Iris pigment epithelial cell (primary cell): ENCODE measurements around the gene VPS13C.

Experiments used
- DNase-seq: peaks from one replicate; pipeline ENCODE4 v3.0.0-alpha.2; 2011; ENCODE audit warnings: low read depth

The VPS13C gene

DNA sequence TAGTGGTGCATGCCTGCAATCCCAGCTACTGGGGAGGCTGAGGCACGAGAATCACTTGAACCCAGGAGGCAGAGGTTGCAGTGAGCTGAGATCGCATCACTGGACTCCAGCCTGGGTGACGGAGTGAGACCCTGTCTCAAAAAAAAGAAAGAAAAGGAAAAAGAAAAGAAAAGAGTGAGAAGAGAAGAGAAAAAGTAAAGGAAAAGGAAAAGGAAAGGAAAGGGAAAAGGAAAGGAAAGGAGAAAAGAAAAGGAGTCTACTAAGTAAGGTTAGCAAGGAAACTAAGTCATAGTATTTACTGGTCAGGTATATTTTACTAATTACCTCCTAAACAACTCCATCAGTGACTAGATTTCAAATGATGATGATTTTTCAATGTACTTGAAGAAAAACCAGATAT lies 198.3 kb downstream of the VPS13C start:
- no peak for DNase-seq

GRCh38 chr15:61857169-61857829 lies 202.9 kb downstream of the VPS13C start:
- DNase-seq = no peak

DNA sequence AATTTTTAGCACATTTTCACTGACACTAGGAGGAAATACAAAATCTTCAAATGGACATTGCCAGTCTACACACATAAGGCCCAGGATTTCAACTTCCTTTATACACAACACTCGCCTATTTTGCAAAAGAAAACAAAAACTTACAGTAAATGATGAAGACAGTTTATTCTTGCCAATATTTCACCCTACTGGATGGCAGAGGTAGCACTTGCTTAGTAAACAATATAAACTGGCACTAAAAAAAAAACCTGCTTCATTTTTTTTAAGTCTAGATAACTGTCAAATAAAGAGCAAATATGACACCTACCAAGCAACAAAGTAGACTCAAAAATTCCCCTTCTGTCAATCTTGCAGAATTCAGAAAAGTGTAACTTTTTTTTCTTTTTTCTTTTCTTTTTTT lies 204.0 kb downstream of the VPS13C start:
- DNase-seq = no peak

DNA sequence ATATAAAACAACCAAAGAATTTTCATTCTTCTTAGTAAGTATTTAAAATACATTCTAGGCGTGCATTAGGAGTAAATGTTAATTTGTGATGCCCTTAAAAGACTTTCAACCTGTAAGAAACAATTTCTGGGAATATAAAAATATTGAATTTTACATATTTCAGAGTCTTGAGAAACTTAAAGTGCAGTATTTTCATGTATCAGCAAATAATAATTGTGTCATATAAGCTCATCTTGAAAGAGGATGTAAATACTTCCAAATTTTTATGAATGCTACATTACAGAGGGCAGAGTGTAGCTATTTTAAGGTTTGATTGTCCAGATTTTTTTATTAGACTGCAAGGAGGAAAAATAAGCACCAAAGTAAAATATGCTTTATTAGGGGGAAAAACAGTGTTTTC lies 207.1 kb downstream of the VPS13C start:
- no peak for DNase-seq

GRCh38 chr15:61851955-61852354 lies 208.3 kb downstream of the VPS13C start:
- no peak for DNase-seq

DNA sequence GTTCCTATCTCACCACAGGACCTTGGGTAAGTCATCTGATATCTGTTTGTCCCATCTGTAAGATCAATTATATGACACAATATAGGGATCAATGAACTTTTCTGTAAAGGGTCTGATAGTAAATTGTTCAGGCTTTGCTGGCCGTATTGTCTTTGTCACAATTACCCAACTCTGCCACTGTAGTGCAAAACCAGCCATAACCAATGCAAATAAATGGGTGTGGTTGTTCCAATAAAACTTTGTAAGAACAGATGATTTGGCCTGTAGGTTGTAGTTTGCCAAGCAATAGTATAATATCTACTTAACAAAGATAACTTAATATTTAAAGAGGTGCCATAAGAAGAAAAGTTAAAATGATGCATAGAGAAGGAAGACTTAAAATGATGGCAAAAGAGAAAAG lies 210.8 kb downstream of the VPS13C start:
- no peak for DNase-seq

DNA sequence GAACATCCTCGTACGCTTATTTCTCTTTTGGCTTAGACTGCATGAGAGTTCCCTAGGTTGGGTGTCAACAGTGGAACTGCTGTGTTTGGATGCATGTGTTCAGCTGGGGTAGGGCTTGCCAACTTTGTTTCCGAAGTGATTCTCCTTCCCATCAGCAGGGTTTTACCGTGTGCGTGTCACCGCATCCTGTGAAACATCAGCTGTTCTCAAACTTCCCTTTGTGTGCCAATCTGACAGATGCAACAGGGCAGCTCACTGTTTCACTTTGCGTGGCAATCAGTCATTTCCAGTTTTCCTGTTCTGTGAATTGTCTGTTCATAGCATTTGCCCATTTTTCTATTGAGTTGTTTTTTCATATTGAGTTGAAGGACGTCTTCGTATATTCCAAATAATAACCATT lies 218.8 kb downstream of the VPS13C start:
- DNase-seq = no peak

- DNase-seq = no peak
Measured at GRCh38 chr15:61840090-61840489, 220.2 kb downstream of the VPS13C start.

DNA sequence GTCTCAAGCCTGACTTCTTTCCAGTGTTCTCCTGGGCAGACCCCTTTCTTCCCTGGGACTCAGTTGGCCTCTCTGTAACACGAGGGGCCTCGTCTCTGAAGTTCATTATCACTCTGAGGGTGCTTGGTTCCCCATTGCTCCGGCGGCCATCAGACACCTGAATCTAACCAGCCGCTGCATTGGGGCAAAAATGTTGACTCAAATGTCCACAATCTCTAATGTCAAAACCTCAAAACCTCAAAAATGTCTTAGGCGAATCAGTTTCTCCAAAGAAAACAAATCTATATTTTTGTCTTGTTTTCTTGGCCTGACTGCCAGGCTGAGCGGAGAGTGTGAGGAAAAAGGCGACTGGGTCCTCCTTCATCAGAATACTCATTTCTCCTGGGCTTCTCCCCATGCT lies 220.7 kb downstream of the VPS13C start:
- DNase-seq = peak; percentile 66

GRCh38 chr15:61835496-61836106 lies 224.6 kb downstream of the VPS13C start:
- DNase-seq = peak; percentile 50

DNA sequence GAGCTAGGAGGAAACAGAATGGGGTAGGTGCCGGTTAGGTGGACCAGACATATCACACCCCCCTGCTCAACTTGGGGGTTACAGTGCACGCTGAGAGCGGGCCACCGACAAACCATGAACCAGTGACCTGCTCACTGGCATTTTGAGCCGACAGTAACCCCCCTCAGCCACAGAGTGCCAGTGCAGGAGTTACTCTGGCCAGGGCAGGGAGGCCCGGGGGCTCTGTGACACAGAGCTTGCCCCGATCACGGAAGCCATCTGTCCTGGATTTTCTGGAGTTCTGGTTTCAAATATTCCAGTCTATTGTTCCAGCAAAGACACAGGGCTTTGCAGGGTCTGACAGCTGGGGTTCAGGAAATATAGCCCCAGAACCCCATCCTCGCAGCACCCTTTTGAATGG lies 225.2 kb downstream of the VPS13C start:
- no peak for DNase-seq

GRCh38 chr15:61834076-61834697 lies 226.1 kb downstream of the VPS13C start:
- peak; percentile 76 for DNase-seq

DNA sequence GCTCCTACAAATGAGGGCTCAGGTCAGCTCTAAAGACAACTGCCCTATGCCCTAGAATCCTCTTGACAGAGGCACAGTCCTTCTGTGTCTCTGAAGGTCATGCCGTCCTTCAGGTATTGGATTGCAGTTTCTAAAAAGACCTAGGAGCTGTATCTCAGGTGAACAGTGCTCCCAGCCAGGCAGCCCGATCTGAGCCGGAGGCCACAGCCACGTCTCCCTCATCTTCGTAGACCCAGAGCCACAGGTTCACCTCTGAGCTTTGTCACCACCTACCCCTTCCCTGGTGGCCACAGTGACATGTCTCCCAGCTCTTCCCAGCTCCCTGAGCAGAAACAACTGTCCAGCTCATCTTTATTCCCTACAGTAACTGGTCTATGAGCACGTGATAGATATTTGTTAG lies 228.0 kb downstream of the VPS13C start:
- DNase-seq = no peak

GRCh38 chr15:61831505-61831921 lies 228.7 kb downstream of the VPS13C start:
- no peak for DNase-seq

DNA sequence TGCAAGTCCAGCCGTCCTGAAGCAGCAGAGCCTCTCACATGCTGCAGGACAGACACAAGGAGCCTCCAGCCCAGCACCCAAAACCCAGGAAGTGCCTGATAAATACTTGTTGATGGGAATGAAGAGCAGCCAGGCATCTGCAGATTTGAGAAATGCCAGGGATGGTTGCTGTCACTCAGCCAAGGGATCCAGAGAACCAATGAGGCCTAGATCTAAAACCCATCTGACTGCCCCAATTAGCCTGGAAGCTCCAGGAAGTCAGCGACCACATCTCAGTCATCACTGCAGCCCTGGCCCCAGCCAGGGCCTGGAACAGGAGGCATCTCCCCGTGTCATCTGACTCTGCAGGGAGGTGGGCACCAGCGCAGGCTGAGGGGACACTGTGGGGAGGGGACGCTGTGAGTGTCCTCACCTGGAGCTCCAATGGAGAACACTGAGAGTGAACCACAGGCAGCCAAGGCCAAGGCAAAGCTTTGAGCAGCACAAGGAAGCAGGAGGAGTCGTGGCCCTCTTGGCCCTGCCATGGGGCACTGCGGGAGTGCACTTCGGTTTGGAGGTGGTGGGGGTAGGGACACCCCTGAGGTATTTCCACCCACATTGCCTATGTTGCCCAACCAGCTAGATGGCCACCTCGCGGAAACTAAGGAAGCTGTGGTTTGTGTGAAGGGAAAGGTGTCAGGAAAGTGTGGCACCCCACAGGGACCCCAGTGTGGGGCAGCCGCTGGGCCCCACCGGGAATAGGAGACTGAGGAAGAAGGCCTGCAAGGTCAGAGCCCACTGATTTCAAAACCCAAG lies 229.5 kb downstream of the VPS13C start:
- DNase-seq = no peak

- DNase-seq = no peak
Measured at GRCh38 chr15:61829514-61829889, 230.7 kb downstream of the VPS13C start.

DNA sequence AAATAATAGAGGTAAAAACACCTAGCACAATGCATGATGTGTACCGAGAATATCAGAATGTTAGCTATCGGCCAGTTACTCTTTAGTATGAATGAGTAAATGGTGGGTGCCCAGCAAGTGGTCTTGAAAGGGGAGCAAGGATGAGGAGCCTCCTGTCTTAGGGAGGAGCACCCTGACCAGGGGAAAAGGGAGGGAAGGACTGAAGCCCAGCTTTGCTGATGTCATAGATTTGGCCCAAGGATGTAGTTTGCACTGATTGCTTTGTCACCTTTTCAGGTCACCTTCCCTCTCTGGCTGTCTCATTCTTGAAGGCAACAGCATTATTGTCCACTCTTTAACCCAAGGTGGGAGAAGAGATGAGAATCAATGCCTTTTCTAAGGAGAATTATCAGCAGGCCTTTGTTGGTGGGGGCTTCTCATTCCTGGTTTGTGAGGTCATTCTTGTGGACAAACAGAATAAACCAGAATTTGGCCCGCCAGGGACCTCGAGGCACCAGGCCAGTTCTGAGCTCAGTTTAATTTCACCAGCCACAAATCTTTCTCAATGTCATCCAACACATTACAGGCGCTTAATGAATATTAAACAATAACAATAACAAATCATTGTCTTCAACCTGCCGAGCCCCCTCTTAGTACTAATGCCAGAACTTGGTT lies 231.3 kb downstream of the VPS13C start:
- DNase-seq = no peak

- DNase-seq = no peak
Measured at GRCh38 chr15:61828008-61828407, 232.2 kb downstream of the VPS13C start.

DNA sequence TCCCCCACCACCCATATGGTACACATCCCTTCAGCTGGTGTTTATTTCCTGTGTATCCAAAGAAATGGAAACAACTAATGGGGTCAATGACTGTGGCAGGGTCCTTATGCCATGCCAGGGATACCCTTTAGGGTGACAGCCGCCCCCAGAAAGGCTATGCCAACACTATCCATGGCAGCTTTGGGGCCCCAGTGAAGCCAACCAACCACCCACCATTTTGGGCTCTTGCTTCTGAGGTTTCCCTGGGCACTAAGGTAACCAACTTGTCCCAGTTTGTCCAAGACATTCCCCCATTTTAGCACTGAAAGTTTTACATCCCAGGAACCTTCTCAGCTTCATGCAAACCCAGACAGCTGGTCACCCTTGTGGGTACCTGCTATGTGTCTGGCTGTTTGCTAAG lies 233.1 kb downstream of the VPS13C start:
- no peak for DNase-seq

DNA sequence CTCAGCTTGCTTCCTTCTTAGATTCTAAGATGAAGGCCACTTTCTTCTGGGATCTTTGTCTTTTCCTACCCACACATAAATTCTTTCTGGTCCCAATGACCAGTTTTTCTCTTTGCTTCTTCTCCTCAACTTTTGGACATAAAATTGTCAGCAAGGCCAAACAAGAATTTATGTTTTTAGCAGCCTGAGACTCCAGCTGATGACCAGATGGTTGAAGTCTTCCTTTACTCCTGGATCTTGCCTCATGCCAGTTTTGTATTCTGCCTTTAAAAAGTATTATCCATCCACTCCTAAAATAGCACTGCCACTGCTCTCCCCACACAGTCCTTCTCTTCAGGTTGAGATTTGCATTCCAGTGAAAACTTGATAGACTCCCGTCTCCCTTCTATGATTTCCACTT lies 236.0 kb downstream of the VPS13C start:
- DNase-seq = no peak

DNA sequence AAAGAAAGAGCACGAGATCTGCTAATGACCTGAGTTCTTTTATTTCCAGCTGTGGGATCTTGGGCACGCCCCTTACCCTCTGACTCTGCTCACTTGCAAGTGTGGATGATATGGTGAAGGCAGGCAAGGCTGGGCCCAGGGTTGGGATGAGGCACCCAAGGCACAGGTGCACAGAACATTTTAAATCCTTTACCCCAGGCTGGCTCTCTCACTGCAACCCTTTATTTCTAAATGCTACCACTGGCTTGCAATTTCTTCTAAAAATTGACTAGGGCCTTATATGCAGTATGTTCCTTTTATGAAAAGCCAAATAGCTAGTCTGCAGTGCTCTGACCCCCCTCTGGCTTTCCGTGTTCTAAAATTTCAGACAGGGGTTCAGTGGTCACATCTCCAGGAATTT lies 237.7 kb downstream of the VPS13C start:
- no peak for DNase-seq

- DNase-seq = no peak
Measured at GRCh38 chr15:61820951-61821350, 239.3 kb downstream of the VPS13C start.
